Measurements from ENCODE around the gene ADAMTSL2.

ADAMTSL2 gene

GRCh38 chr9:133595910-133596309, 61.4 kb downstream of the ADAMTSL2 start:
- H2AFZ ChIP-seq (ENCODE audit: low read depth, low read length) = no peak overlapping the region
- no peaks in the 10 kb centered on the region for H3K4me1 ChIP-seq (ENCODE audit: insufficient read depth, low read length)
- peaks cover 4% of the 10 kb centered on the region for H3K9me3 ChIP-seq (ENCODE audit: low read length)
- H3K4me3 ChIP-seq (ENCODE audit: low read length) = no peak overlapping the region
- peaks cover 19% of the 10 kb centered on the region for H3K27me3 ChIP-seq (ENCODE audit: insufficient read depth, low read length)
- no peaks in the 10 kb centered on the region for H3K36me3 ChIP-seq (ENCODE audit: insufficient read depth, low read length)

GRCh38 chr9:133597316-133597957, 62.9 kb downstream of the ADAMTSL2 start:
- Histone ChIP-seq H2AFZ (ENCODE audit: low read depth, low read length) (no peak overlapping the region), H3K27me3 (ENCODE audit: insufficient read depth, low read length) (peaks cover 15% of the 10 kb centered on the region), H3K4me3 (ENCODE audit: low read length) (no peak overlapping the region), H3K36me3 (ENCODE audit: insufficient read depth, low read length) (no peaks in the 10 kb centered on the region), H3K4me1 (ENCODE audit: insufficient read depth, low read length) (no peaks in the 10 kb centered on the region), H3K9me3 (ENCODE audit: low read length) (peaks cover 4% of the 10 kb centered on the region)

GRCh38 chr9:133598978-133599377, 64.5 kb downstream of the ADAMTSL2 start:
- peaks cover 4% of the 10 kb centered on the region for H3K9me3 ChIP-seq (ENCODE audit: low read length)
- no peak overlapping the region for H2AFZ ChIP-seq (ENCODE audit: low read depth, low read length)
- peaks cover 7% of the 10 kb centered on the region for H3K27me3 ChIP-seq (ENCODE audit: insufficient read depth, low read length)
- no peak overlapping the region for H3K4me3 ChIP-seq (ENCODE audit: low read length)
- no peaks in the 10 kb centered on the region for H3K36me3 ChIP-seq (ENCODE audit: insufficient read depth, low read length)
- H3K4me1 ChIP-seq (ENCODE audit: insufficient read depth, low read length) = no peaks in the 10 kb centered on the region

GRCh38 chr9:133599470-133600173, 65.1 kb downstream of the ADAMTSL2 start:
- Histone ChIP-seq H3K4me3 (ENCODE audit: low read length) (no peak overlapping the region), H3K4me1 (ENCODE audit: insufficient read depth, low read length) (no peaks in the 10 kb centered on the region), H2AFZ (ENCODE audit: low read depth, low read length) (no peak overlapping the region), H3K27me3 (ENCODE audit: insufficient read depth, low read length) (peaks cover 11% of the 10 kb centered on the region), H3K9me3 (ENCODE audit: low read length) (peaks cover 4% of the 10 kb centered on the region), H3K36me3 (ENCODE audit: insufficient read depth, low read length) (no peaks in the 10 kb centered on the region)

- no peak overlapping the region for H2AFZ ChIP-seq (ENCODE audit: low read depth, low read length)
- H3K27me3 ChIP-seq (ENCODE audit: insufficient read depth, low read length) = peaks cover 22% of the 10 kb centered on the region
- no peak overlapping the region for H3K4me3 ChIP-seq (ENCODE audit: low read length)
- peaks cover 4% of the 10 kb centered on the region for H3K9me3 ChIP-seq (ENCODE audit: low read length)
- no peaks in the 10 kb centered on the region for H3K36me3 ChIP-seq (ENCODE audit: insufficient read depth, low read length)
- H3K4me1 ChIP-seq (ENCODE audit: insufficient read depth, low read length) = no peaks in the 10 kb centered on the region
Observed at GRCh38 chr9:133600739-133601138, 66.2 kb downstream of the ADAMTSL2 start.

- Histone ChIP-seq H2AFZ (ENCODE audit: low read depth, low read length) (no peak overlapping the region), H3K9me3 (ENCODE audit: low read length) (peaks cover 2% of the 10 kb centered on the region), H3K4me3 (ENCODE audit: low read length) (no peak overlapping the region), H3K27me3 (ENCODE audit: insufficient read depth, low read length) (peaks cover 32% of the 10 kb centered on the region), H3K4me1 (ENCODE audit: insufficient read depth, low read length) (no peaks in the 10 kb centered on the region), H3K36me3 (ENCODE audit: insufficient read depth, low read length) (no peaks in the 10 kb centered on the region)
Observed at GRCh38 chr9:133601746-133602145, 67.2 kb downstream of the ADAMTSL2 start.

DNA sequence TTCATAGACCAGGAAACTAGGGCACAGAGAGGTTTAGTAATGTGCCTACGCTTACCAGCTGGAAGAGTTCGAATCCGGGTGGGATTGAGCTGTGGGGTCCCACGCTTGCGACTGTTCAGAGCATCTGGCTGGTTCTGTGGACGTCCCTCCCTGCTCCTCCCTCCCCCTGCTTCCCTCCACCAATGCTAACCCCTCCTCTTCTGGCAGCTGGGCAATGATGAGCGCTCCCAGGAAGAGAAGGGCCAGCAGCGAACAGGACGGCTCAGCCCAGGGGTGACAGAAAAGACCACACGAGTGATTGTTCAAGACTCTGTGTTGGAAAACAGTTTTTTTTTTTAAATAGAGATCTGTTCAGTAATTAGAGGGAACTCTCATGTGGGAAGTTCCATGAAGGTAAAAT, 67.8 kb downstream of the ADAMTSL2 start:
- H3K27me3 ChIP-seq (ENCODE audit: insufficient read depth, low read length) = peaks cover 37% of the 10 kb centered on the region
- H3K9me3 ChIP-seq (ENCODE audit: low read length) = peaks cover 2% of the 10 kb centered on the region
- H3K36me3 ChIP-seq (ENCODE audit: insufficient read depth, low read length) = no peaks in the 10 kb centered on the region
- H2AFZ ChIP-seq (ENCODE audit: low read depth, low read length) = no peak overlapping the region
- H3K4me3 ChIP-seq (ENCODE audit: low read length) = no peak overlapping the region
- no peaks in the 10 kb centered on the region for H3K4me1 ChIP-seq (ENCODE audit: insufficient read depth, low read length)

- H2AFZ ChIP-seq (ENCODE audit: low read depth, low read length) = no peak overlapping the region
- H3K4me1 ChIP-seq (ENCODE audit: insufficient read depth, low read length) = no peaks in the 10 kb centered on the region
- H3K4me3 ChIP-seq (ENCODE audit: low read length) = no peak overlapping the region
- no peaks in the 10 kb centered on the region for H3K9me3 ChIP-seq (ENCODE audit: low read length)
- peaks cover 48% of the 10 kb centered on the region for H3K27me3 ChIP-seq (ENCODE audit: insufficient read depth, low read length)
- no peaks in the 10 kb centered on the region for H3K36me3 ChIP-seq (ENCODE audit: insufficient read depth, low read length)
Observed at GRCh38 chr9:133603135-133603927, 68.8 kb downstream of the ADAMTSL2 start.

- Histone ChIP-seq H3K4me1 (ENCODE audit: insufficient read depth, low read length) (no peaks in the 10 kb centered on the region), H3K36me3 (ENCODE audit: insufficient read depth, low read length) (no peaks in the 10 kb centered on the region), H3K27me3 (ENCODE audit: insufficient read depth, low read length) (peaks cover 53% of the 10 kb centered on the region), H3K9me3 (ENCODE audit: low read length) (no peaks in the 10 kb centered on the region), H3K4me3 (ENCODE audit: low read length) (no peak overlapping the region), H2AFZ (ENCODE audit: low read depth, low read length) (no peak overlapping the region)
Observed at GRCh38 chr9:133604214-133604613, 69.7 kb downstream of the ADAMTSL2 start.

GRCh38 chr9:133604856-133605255, 70.4 kb downstream of the ADAMTSL2 start:
- Histone ChIP-seq H3K36me3 (ENCODE audit: insufficient read depth, low read length) (no peaks in the 10 kb centered on the region), H3K4me1 (ENCODE audit: insufficient read depth, low read length) (no peaks in the 10 kb centered on the region), H3K4me3 (ENCODE audit: low read length) (no peak overlapping the region), H3K27me3 (ENCODE audit: insufficient read depth, low read length) (peaks cover 59% of the 10 kb centered on the region), H3K9me3 (ENCODE audit: low read length) (peaks cover 1% of the 10 kb centered on the region), H2AFZ (ENCODE audit: low read depth, low read length) (no peak overlapping the region)

- Histone ChIP-seq H3K36me3 (ENCODE audit: insufficient read depth, low read length) (no peaks in the 10 kb centered on the region), H2AFZ (ENCODE audit: low read depth, low read length) (no peak overlapping the region), H3K27me3 (ENCODE audit: insufficient read depth, low read length) (peaks cover 62% of the 10 kb centered on the region), H3K4me1 (ENCODE audit: insufficient read depth, low read length) (no peaks in the 10 kb centered on the region), H3K9me3 (ENCODE audit: low read length) (peaks cover 2% of the 10 kb centered on the region), H3K4me3 (ENCODE audit: low read length) (no peak overlapping the region)
Observed at GRCh38 chr9:133605446-133605845, 70.9 kb downstream of the ADAMTSL2 start.

GRCh38 chr9:133605856-133606707, 71.6 kb downstream of the ADAMTSL2 start:
- no peaks in the 10 kb centered on the region for H3K36me3 ChIP-seq (ENCODE audit: insufficient read depth, low read length)
- H2AFZ ChIP-seq (ENCODE audit: low read depth, low read length) = no peak overlapping the region
- no peak overlapping the region for H3K4me3 ChIP-seq (ENCODE audit: low read length)
- no peaks in the 10 kb centered on the region for H3K4me1 ChIP-seq (ENCODE audit: insufficient read depth, low read length)
- peaks cover 2% of the 10 kb centered on the region for H3K9me3 ChIP-seq (ENCODE audit: low read length)
- peaks cover 68% of the 10 kb centered on the region for H3K27me3 ChIP-seq (ENCODE audit: insufficient read depth, low read length)
